ENCODE measurements around the gene KIAA1671.

Gene KIAA1671

GRCh38 chr22:25098445-25099081, 146.0 kb downstream of the KIAA1671 start:
- DNase-seq, result no peak

- no peak for DNase-seq
Measured at GRCh38 chr22:25099202-25099601, 146.7 kb downstream of the KIAA1671 start.

GRCh38 chr22:25100402-25100801, 147.9 kb downstream of the KIAA1671 start:
- DNase-seq, result no peak

DNA sequence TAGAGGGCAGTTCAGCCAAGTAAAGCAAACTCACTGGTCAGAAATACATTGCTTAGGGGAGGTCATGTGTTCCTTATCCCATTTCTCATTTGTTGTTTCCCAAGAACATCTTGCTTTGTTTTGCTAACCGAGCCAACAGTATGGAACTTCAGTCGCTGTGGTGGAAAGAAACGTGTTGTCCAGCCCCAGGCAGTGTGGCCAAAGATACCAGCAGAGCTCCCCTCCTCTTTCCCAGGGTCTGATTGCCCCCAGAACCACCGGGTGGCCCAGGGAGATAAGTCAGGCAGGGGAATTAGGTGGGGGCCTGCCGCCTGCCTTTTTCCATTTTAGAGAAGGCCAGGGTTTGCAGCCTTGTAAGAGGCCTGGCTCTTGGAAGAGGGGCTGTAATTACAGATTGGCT, 148.4 kb downstream of the KIAA1671 start:
- no peak for DNase-seq

DNA sequence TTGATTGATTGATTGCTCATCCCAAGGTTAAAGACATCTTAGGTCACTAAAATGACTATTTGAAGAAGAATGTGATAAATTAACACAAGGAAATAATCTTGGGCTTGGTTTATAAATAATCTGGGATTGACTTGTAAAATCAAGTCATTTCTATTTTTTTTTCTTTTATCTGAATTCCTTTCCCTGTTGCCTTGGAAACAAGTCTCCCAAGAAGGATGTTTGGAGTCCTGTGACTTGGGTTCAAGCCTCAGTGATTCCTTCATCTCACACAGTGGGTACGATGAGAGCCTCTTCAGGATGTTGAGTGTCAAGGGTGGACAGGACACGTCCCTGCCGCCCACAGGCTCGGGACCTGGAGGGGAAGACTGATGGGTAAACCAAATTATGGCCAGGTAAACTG, 149.0 kb downstream of the KIAA1671 start:
- DNase-seq, result no peak

GRCh38 chr22:25101986-25102385, 149.5 kb downstream of the KIAA1671 start:
- no peak for DNase-seq

GRCh38 chr22:25102722-25103121, 150.2 kb downstream of the KIAA1671 start:
- DNase-seq, result no peak

DNA sequence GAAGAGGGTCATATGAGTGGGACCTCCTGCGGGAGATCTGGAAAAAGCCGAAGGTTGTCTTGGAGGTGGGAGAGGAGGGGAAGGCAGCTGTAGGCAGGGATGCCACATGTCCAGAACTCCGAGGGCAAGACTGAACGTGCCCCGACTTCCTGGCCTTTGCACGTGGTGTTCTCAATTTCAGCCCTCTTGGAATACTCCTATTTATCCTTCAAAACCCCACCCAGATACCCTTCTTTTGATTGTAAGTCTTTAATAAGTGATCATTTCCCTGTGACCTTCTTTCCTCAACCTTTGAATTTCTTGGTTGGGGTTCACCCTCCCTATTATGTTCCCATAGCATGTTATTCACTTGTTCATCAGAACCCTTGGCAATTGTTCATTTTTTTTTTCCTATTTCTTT, 151.9 kb downstream of the KIAA1671 start:
- DNase-seq, result no peak

DNA sequence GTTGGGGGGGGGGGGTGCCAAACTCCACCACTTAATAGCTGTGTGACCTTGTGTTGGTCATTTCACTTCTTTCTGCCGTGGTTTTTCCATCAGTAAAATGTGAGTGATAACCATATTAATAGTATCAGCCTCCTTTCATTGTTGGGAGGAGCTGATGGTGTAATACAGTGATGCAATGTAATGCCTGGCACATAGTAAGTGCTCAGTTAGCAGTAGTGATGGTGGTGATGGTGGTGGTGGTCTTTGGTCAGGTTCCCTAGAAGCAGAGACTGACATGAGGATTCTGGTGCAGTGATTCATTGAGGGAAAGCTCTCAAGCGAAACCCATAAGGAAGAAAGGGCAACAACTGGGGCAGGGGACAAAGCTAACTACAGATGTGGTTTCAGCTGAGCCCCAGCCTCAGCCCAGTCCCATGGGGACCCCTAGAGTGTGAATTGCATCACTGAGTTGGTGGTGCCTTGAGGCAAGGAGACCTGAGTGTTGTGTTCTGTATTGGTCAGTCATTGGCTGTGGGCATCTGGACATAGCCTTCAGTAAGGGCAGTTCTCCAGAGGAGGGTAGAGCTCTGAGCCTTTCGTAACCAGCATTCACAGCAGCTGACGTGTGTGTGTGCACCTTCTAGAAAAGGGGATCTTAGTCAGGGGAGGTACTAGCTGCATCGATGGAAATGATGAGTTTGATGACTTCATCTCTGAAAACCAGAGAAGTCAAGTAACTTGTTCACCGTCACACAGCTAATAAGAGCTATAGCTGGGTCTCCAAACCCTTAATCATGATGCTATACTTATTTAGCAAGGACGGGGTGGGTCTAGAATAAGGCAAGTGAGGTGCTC, 153.5 kb downstream of the KIAA1671 start:
- DNase-seq, result no peak

DNA sequence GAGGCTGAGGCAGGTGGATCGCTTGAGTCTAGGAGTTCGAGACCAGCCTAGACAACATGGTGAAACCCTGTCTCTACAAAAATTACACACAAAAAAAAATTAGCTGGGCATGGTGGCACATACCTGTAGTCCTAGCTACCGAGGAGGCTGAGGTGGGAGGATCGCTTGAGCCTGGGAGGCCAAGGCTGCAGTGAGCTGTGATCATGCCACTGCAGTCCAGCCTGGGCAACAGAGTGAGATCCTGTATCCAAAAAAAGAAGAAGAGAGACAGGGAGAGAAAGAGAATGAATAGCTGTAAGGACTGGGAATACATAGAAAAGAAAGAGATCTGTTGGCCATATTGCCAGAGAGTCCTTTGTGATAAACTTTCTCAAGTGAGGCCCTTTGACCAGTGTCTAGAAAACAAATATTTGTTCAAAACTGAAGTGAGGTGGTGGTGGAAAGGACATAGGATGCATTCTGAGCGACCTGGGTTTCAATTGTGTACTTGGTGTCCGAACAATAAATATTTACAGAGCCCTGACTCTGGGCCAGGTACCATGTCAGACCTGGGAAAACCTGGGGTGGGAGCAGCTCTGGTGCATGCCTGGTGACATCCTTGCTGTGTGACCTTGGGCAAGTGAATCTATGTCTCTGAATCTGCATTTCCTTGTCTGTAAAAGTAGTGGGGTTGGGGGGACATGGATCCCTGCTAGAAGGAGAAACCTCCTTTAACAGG, 157.5 kb downstream of the KIAA1671 start:
- DNase-seq, result peak; percentile 41

- no peak for DNase-seq
Measured at GRCh38 chr22:25110596-25110845, 158.0 kb downstream of the KIAA1671 start.

DNA sequence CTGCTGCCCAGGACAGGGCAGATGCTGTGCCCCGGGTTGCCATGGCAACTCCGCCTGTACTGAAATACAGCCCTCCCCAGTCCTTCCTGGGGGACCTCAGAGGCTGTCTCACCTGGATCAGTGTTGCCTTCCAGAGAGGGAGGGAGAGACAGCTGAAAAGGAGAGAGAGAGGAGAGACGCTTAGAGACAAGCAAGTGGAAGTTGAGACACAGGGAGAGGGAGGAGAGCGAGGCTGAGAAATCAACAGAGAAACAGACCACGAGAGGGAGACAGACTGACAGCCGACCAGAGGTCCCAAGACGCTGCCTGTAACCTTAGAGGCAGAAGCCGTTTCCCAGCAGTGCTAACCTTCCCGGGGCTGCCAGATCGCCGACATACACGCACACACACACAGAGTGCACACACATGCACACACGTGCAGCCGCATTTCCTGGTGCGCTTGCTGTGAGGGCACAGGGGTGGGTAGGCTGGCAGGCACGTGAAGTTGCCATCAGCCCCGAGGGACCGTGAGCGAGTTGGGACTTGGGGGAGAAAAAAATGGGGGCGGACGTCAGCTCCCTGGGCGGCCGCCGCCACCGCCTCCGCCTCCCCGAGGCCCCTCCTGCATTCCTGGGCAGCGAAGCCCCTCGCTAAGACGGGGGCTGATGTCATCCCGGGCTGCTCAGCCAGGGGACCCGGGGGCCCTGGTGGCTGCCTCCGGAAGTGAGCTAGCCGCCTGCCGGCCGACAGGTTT, 158.5 kb downstream of the KIAA1671 start:
- peak; percentile 58 for DNase-seq

DNA sequence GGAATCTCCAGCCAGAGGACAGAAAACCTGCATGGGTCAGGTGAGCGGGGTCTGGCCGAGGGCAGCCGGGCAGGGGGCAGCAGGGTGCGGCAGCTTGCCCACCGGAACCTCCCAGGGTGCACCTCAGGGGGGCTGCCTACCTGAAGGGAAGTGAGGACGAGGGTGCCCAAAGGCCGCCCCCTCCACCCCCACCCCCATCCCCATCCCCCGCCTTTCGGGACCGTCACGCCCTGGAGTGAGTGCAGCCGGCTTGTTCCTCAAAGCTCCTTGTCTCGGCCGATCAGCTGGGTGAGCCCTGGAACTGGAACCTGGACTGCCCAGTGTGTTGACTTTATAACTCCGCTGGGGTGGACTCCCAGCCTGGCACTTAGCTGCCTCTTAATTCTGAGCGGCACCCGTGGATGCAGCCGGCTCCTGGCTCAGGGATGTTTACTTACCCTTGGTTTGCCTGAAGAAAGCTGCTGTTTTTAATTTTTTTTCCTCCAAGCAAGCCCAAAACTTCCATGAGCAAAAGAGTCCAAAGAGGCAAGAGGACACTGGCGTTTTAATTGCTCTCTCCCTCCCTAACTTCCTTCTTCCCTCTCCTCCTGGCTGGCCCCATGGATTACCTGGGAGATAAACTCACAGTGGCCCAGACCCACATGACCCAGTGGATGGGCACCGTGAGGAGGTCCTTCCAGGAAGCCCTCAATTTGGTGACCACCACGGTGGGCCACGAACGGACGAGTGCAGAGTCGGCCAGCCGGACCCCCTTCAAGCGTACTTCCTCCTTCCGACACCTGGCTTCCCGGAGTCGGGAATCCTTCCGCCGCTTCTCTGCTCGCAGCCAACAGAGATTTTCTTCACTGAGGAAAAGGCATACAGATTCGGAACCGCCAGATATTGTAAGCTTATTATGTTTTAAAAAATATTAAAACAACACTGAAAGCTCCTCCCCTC, 159.3 kb downstream of the KIAA1671 start:
- no peak for DNase-seq

- no peak for DNase-seq
Measured at GRCh38 chr22:25112538-25113253, 160.2 kb downstream of the KIAA1671 start.

GRCh38 chr22:25113316-25113721, 160.8 kb downstream of the KIAA1671 start:
- DNase-seq, result no peak

GRCh38 chr22:25114369-25115362, 162.2 kb downstream of the KIAA1671 start:
- no peak for DNase-seq

DNA sequence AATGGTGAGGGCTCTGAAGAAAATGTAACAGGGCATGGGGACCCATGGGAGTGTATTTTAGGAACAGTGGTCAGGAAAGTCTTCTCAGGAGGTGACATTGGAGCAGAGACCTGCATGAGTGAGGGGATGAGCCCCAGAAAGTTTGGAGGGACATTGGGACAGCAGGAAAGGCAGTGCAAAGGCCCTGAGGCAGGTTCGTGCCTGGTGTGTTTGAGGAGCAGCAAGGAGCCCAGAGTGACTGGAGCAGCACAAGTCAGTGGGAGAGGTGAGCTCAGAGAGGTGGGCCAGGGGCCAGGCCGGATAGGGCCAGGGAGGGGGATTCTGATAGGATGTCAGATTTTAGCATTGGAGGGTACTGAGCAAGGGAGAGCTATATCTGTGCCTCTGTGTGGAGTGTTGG, 167.1 kb downstream of the KIAA1671 start:
- DNase-seq, result no peak

GRCh38 chr22:25120093-25120561, 167.6 kb downstream of the KIAA1671 start:
- no peak for DNase-seq

- no peak for DNase-seq
Measured at GRCh38 chr22:25120761-25121212, 168.3 kb downstream of the KIAA1671 start.

DNA sequence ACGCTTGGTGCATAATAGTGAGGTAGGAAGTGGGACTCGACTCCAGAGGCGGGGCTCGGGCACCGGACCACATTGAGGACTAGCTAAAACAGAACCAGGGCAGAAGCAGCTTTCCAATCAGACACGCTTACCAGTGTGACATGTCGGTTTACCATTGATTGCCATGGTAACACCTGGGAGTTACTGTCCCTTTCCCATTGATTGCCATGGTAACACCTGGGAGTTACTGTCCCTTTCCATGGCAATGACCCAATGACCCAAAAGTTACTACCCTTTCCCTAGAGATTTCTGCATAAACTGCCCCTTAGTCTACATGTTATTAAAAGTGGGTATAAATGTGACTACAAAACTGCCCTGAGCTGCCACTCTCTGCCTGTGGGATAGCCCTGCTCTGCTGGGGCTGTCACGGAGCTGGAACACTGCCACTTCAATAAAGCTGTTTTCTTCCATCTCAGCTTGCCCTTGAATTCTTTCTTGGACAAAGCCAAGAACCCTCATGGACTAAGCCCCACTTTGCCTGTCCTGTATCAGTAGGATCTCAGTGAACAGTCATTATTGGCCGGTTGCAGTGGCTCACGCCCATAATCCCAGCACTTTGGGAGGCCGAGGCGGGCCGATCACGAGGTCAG, 169.7 kb downstream of the KIAA1671 start:
- no peak for DNase-seq

All from NCI-H774 (cell line).